ENCODE results near the gene RHBDF1.

DNA sequence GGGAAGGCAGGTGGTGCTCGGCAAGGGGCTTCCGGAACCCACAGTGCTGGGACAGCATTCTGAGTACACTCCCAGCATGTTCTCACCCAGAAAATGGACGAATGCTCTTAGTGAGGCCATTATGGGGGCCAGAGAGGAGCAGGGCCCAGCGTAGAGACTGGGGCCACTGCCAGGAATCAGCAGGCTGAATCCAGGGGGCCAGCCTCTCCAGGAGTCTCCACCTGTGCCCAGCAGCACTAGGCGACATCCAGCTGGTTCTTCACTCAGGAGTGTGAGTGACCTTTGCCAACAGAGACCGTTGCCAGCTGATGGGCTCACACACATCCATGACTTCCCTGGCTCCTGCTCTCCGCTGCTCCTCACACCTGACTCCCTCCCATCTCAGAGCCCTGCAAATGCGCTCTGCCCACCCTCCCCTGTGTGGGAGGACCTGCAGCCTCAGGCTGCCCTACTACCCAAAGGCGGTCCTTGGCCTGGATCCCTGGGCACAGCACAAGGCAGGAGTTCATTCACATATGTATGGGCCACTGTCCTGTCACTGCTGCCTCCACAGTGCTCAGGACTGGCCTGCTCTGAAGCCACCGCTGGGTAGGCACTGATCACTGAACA lies 5.1 kb downstream of the RHBDF1 start:
- TF ChIP-seq POLR2AphosphoS5 (IDR thresholded peaks at IDR 0.05; ENCODE audit: low read depth, low read length) (no peak), POU2F2 (IDR thresholded peaks at IDR 0.05; ENCODE audit: low read depth, low read length) (no peak), POLR2A (IDR thresholded peaks at IDR 0.05; ENCODE audit: low read depth, low read length) (no peak), TAF1 (IDR thresholded peaks at IDR 0.05; ENCODE audit: low read depth, low read length) (no peak), SPI1 (IDR thresholded peaks at IDR 0.05; ENCODE audit: low read depth, low read length) (no peak)
